GM19238 (cell line): ENCODE results near the gene STAT1.
"Not testable (repeated sequence)": the region's sequence is repeated elsewhere in the genome, so short reads cannot be mapped to it uniquely, and the experiment has no call there.

Experiments
- DNase-seq: peaks from one replicate; pipeline ENCODE4 v3.0.0; 2011; ENCODE audit warnings: low spot score; ENCODE audit not compliant: insufficient read length

The STAT1 gene

DNA sequence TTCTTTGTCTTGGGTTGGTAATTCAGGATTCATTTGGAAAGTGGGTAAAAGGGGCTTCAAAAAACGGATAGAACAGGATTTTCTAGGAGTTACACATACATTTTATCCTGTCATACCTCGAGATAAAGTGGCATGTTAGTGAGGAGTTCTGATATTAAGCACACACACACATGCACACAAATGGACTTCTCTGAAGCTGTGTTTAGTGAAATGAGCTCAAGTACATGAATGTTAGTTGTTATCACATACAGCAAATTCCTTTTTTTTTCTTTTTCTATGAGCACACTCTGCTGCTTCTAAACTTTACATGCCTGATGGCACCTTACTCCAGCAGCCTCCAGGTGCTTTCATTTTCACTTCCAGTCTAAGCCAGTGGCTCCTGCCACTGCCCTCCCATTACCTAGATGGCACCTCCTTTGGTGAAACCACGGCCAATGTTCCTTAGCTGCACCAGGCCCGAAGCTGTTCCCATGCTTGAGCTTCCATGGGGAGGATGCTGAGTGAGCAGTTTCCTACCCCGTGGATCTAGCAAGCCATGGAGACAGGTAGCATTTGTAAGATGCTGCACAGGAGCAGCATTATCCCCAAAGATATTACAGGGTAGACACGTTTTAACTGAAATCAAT is 49.7 kb downstream of the STAT1 start:
- no peak for DNase-seq

- DNase-seq: no peak
Measured at GRCh38 chr2:190963088-190963487, 50.9 kb downstream of the STAT1 start.

GRCh38 chr2:190961918-190962487 is 52.0 kb downstream of the STAT1 start:
- no peak for DNase-seq

GRCh38 chr2:190961117-190961516 is 52.9 kb downstream of the STAT1 start:
- DNase-seq: not testable (repeated sequence)

DNA sequence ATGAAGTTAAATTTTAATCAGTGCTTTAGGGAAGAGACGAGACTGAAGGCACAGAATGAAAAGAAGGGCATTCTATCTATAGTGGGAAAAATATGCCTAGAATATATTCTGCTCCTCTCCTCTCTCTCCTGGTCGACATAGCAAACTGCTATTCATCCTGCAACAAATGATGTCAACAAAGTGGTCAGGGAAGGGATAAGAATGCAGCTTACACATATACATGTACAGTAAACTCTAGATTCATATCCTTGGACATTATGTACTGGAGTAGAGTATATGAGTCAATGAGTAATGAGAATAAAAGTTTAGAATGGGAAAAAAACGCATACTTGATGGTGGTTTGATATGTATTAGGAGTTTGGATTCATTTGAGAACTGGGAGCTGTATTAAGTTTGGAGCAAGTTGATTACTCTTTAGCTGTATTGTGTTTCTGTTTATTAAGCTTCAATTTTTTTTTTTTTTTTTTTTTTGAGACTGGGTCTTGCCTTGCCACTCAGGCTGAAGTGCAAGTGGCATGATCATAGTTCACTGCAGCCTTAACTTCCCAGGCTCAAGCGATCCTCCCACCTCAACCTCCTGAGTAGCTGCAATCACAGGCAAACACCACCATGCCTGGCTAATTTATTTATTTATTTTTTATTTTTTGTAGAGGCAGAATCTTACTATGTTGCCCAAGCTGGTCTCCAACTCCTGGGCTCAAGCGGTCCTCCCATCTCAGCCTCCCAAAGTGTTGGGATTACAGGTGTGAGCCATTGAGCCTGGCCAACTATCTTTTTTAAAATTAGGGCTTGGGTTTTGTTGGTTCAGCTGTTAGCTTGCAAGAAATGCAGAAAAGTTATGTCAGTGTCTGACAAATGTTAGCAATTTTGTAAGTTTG is 53.8 kb downstream of the STAT1 start:
- no peak for DNase-seq

- no peak for DNase-seq
Measured at GRCh38 chr2:190953257-190953656, 60.7 kb downstream of the STAT1 start.

GRCh38 chr2:190950566-190950991 is 63.4 kb downstream of the STAT1 start:
- no peak for DNase-seq

DNA sequence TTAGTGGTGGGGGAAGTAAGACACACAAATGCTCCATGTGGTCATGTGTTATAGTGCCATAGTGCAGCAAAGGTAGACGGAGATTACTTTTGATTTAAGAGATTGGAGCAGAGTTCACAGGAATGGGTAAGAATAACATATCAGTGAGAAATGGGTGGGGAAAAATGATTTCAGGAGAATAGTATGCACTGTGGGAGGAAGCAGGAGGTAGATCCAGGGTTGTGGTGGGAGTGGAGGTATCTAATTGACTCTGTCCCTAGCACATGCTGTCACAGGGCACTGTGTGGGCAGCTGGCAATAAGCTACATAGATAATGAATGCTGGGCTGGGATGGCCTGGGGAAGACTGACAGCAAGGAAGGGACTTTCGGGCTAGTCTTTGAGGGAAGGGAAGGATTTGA is 65.3 kb downstream of the STAT1 start:
- no peak for DNase-seq

GRCh38 chr2:190947711-190948251 is 66.2 kb downstream of the STAT1 start:
- DNase-seq: no peak

DNA sequence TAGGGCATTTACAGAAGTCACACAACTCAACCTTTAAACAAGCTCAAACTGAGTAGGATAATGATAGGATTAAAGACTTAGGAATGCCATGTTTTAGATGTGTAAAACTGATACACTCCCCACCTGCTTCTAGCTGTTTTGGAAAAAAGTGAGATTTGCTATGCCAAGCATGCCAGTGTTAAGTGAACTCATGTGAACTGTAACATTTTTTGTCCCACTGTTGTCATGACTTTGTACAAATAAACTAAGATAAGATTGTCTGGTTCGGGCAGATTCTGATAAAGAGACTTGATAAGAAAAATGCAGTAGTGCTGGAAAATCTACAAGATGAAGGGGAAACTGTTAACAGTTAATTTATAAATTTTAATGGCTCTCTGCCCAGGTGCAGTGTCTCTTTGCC is 66.8 kb downstream of the STAT1 start:
- DNase-seq: no peak

GRCh38 chr2:190943706-190944105 is 70.3 kb downstream of the STAT1 start:
- no peak for DNase-seq

DNA sequence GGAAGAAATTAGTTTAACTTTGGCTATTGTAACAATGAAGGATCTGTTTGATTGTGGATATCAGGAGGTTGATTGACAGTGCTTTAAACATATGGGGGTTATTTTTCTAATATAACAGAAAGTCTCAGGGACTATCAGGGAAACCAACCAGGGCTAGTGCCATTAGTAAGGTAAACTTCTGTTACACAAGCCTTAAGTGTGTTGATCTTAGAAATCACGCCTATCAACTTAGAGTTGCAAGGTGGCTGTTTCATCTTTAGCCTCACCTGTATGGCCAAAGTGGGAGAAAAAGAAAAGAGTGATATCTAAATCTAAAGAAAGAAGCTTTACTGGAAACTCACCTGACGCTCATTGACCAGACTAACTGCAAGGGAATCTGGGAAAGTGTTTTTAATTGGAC is 71.3 kb downstream of the STAT1 start:
- DNase-seq: no peak

DNA sequence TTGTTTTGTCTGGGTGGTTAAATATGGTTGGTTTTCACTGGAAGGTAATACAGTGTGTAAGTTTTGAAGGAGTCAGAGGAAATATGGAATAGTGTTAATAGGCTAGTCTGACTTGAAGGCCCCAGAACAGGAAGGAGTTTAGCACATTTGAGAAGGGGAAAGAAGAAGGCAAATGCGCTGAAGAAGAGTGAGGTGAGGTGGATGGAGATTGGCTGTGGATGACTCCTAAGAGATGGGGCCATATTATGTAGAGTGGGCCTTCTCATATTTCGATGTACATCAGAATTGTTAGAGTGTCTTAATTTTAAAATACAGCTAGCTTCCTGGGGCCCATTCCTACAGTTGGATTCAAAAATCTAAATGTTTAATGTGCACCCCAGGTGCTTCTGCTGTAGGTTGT is 72.4 kb downstream of the STAT1 start:
- no peak for DNase-seq

DNA sequence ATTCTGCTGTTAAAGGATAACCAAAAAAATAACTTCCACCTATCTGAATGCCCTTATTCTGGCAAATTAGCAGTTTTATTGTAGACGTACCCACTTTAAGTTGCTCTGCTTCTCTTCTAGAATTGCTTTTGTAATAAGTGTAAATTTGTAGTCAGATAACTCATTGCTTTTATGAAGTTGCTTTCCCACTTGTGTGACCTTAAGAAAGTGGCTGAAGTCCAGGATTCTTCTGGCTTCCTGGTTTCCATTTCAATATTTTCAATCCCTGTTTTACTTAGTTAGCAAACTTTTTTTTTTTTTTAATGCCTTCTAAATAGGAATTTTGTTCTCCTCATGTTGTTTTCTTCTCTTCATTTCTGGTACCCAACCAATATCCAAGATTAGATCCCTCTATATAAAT is 73.5 kb downstream of the STAT1 start:
- no peak for DNase-seq

DNA sequence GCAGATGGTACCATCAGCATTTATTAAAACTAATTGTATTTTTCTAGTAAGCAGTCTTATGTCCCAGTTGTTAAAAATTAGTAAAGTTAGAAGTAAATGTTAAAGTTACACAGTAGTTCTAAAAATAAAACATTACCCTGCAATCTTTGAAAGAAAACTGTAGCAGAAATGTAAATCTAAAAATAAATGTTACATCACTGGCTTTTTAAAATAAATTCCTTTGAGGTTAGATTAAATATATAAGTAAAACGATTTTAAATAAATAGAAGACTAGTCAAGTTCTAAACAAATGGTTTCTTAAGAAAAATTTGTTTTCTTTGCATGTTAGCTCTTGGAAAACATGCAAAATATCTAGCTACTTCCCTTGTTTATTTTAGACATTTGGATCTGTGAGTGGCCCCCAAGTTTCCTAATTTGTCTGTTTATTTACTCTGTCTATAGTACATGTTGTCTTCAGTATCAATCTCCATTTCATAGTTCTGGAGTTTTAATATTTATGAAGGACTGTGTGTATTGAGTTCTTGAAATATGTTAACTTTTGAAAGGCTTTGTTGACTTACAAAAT is 75.1 kb downstream of the STAT1 start:
- DNase-seq: no peak

- no peak for DNase-seq
Measured at GRCh38 chr2:190935054-190935453, 78.9 kb downstream of the STAT1 start.

DNA sequence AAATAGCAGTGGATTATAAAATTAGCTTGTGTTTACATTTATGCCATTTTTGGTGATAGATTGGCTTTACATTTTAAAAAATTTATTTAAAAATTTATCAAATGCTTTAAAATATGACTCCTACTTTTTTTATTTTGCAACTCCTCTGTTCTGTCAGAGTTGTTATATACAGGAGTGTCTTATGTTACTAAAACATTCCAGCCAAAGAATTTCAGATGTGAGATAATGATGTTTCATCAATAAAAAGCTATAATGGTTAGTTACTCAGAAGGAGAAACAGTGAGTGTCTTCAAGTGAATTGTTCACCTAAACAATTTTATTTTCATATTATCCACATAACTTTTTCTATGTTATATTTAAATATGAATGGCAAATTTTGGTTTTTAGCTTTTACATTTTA is 80.6 kb downstream of the STAT1 start:
- DNase-seq: no peak

DNA sequence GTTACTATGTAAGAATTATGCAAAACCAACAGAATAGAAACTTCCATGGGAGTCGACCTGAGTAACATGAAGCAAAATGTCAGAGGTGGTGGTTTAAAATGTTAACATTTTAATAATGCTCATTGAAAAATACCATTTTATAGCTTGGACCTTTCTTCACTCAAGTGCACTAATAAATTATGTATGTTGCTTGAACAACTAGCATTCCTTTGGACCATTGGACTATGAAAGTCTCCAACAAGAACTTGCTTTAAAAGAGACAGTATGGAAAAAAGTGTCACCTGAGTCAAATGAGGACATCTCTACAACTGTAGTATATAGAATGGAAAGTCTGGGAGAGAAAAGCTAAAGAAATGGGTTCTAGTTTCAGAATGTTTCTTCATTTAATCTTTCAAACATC is 81.5 kb downstream of the STAT1 start:
- no peak for DNase-seq

GRCh38 chr2:190930411-190930810 is 83.6 kb downstream of the STAT1 start:
- DNase-seq: no peak

DNA sequence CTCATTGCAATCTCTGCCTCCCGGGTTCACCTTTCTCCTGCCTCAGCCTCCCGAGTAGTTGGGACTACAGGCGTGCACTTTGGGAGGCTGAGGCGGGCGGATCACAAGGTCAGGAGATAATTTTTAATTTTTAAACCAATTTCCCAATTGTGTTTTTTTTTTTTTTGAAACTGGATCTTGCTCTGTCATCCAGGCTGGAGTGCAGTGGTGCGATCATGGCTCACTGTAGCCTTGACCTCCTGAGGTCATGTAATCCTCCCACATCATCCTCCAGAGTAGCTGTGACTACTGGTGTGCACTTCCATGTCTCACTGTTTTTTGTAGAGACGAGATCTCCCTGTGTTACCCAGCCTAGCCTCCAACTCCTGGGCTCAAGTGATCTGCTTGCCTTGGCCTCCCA is 84.1 kb downstream of the STAT1 start:
- DNase-seq: no peak

DNA sequence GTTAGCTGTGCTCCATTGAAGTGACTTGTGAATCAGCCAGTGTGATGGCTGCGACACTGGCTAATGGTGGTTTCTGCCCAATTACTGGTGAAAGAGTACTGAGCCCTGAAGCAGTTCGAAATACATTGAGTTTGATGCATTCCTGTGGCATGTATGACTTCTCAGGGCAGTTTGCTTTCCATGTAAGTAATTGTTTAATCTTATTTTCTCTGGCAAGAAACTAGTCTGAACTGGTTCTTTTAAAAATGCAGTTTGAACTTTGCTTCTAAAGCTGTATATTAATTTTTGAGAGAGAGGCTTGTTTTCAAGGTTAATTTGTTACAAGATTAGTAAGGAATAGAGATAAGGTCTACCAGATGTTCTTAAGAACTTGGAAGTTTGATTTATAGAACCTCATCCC is 86.7 kb downstream of the STAT1 start:
- no peak for DNase-seq

DNA sequence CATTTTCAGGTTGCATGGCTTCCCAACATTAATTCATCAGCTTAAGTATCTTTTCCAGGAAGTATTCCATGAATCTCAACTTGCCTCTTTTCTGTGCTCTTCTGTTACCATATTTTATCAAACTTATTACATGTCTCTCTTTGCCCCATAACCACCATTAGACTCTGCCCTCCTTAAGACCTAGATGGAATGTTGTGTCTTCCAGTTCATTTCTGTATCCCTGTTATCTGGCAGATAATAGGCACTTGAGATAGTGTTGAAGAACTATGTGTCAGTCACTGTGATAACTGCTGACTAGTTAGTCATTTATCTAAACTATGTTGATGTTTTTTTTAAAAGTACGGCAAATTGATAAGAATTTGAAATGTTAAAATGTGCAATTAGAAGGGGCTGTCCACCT is 91.6 kb downstream of the STAT1 start:
- no peak for DNase-seq
